NCI-H748 treated with DMSO at 0.1 percent for 48 hours (cell line): ENCODE data around the gene ZP3.
"Not testable (repeated sequence)": the region's sequence is repeated elsewhere in the genome, so short reads cannot be mapped to it uniquely, and the experiment has no call there.

Experiments used
- DNase-seq: peaks from one replicate; lab custom pipeline; 2025; lab: John Stamatoyannopoulos, UW

The ZP3 gene

GRCh38 chr7:76485822-76486610 is 61.3 kb downstream of the ZP3 start:
- not testable (repeated sequence) for DNase-seq

GRCh38 chr7:76486618-76487017 is 61.9 kb downstream of the ZP3 start:
- not testable (repeated sequence) for DNase-seq

GRCh38 chr7:76487969-76488368 is 63.2 kb downstream of the ZP3 start:
- DNase-seq, result not testable (repeated sequence)
